ENCODE results near the gene DKKL1.
"Not testable (repeated sequence)": the region's sequence is repeated elsewhere in the genome, so short reads cannot be mapped to it uniquely, and the experiment has no call there.

Gene DKKL1

DNA sequence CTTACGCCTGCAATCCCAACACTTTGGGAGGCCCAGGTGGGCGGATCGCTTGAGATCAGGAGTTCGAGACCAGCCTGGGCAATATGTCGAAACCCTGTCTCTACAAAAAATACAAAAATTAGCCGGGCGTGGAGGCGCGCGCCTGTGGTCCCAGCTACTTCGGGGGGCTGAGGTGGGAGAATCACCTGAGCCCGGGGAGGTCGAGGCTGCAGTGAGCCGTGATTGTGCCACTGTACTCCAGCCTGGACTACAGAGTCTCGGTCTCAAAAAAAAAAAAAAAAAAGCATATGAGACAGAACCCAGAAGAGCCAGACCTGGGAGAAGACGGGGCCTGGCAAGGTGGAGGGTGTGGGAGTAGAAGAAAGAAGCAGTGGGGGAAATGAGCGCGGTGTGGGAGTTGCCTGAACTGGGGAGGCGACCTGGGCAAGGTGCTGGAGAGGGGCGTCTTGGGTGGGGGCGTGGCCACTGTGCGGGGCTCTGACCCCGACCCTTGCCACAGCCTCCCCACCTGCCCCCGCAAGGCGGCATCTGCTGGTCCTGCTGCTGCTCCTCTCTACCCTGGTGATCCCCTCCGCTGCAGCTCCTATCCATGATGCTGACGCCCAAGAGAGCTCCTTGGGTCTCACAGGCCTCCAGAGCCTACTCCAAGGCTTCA is 533 bp downstream of the DKKL1 start:
- Histone ChIP-seq H2AFZ (ENCODE audit: low read depth) (peak overlapping the region; percentile 67; the same call in 1 of the 2 replicates), H3K4me3 (IDR thresholded peaks at IDR 0.05; ENCODE audit: insufficient read depth, low read depth, low read length) (no peak overlapping the region), H3K4me2 (peak overlapping the region; percentile 83), H3K36me3 (ENCODE audit: insufficient read depth) (no peaks in the 10 kb centered on the region), H3K9ac (no peak overlapping the region), H3K27me3 (ENCODE audit: insufficient read depth, low read depth) (peaks cover 76% of the 10 kb centered on the region), H3K27ac (no peak overlapping the region), H3K79me2 (ENCODE audit: insufficient read depth, low read depth) (no peaks in the 10 kb centered on the region), H3K4me1 (ENCODE audit: low read depth, poor library complexity, severe bottlenecking) (peaks cover 13% of the 10 kb centered on the region), H4K20me1 (ENCODE audit: insufficient read depth) (no peaks in the 10 kb centered on the region)
- TF ChIP-seq, protein P1, sequence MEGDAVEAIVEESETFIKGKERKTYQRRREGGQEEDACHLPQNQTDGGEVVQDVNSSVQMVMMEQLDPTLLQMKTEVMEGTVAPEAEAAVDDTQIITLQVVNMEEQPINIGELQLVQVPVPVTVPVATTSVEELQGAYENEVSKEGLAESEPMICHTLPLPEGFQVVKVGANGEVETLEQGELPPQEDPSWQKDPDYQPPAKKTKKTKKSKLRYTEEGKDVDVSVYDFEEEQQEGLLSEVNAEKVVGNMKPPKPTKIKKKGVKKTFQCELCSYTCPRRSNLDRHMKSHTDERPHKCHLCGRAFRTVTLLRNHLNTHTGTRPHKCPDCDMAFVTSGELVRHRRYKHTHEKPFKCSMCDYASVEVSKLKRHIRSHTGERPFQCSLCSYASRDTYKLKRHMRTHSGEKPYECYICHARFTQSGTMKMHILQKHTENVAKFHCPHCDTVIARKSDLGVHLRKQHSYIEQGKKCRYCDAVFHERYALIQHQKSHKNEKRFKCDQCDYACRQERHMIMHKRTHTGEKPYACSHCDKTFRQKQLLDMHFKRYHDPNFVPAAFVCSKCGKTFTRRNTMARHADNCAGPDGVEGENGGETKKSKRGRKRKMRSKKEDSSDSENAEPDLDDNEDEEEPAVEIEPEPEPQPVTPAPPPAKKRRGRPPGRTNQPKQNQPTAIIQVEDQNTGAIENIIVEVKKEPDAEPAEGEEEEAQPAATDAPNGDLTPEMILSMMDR (conservative IDR thresholded peaks at IDR 0.05; ENCODE audit: low read depth, low read length): no peak

DNA sequence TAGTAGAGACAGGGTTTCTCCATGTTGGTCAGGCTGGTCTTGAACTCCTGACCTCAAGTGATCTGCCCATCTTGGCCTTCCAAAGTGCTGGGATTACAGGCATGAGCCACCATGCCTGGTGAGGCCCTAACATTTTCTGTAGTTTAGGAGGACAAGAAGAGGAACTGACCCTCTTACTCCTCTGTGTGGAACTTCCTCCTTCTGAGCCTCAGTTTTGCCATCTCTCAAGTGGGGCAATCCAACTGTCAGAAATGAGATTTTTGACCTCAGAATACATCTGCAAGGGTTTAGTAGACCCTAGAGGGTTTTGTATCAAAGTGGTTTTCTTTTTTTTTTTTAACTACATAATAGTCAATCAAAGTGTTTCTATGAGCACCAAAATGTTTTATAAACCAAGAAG is 2.4 kb downstream of the DKKL1 start:
- H2AFZ ChIP-seq (ENCODE audit: low read depth): no peak overlapping the region
- H3K27me3 ChIP-seq (ENCODE audit: insufficient read depth, low read depth): peaks cover 76% of the 10 kb centered on the region
- no peaks in the 10 kb centered on the region for H3K79me2 ChIP-seq (ENCODE audit: insufficient read depth, low read depth)
- no peak overlapping the region for H3K4me2 ChIP-seq
- H3K4me3 ChIP-seq (IDR thresholded peaks at IDR 0.05; ENCODE audit: insufficient read depth, low read depth, low read length): no peak overlapping the region
- H3K9ac ChIP-seq: no peak overlapping the region
- TF ChIP-seq, protein P1 (conservative IDR thresholded peaks at IDR 0.05; ENCODE audit: low read depth, low read length): no peak
- H4K20me1 ChIP-seq (ENCODE audit: insufficient read depth): no peaks in the 10 kb centered on the region
- H3K4me1 ChIP-seq (ENCODE audit: low read depth, poor library complexity, severe bottlenecking): peaks cover 13% of the 10 kb centered on the region
- no peak overlapping the region for H3K27ac ChIP-seq
- no peaks in the 10 kb centered on the region for H3K36me3 ChIP-seq (ENCODE audit: insufficient read depth)

DNA sequence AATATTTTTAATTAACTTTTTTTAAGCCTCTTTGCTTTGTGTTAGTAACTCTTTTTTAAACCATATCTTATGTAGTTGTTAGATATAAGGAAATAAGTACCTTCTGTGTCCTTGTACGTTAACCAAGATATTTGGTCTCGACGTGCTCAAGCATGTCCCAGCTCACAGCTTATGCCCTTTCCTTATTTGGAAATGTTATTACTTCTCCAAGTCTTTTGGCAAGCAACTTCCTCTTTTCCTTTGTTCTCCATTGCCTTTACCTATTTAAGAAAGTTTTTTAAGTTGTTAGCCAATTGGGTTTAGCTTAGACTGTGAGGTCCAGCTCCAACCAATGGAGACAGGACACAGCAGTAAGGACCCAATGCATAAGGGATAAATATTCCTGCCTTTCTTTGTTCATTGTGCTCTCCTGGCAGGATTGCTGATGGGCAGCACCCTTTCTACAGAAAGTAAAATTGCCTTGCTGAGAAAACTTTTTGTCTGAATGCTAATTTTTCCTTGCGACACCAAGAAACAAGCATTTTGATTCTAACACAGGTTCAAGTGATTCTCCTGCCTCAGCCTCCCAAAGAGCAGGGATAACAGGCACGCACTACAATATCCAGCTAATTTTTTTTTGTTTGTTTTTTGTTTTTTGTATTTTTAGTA is 5.2 kb downstream of the DKKL1 start:
- Histone ChIP-seq H3K9ac (no peak overlapping the region), H3K4me2 (no peak overlapping the region), H3K4me1 (ENCODE audit: low read depth, poor library complexity, severe bottlenecking) (peaks cover 4% of the 10 kb centered on the region), H3K4me3 (IDR thresholded peaks at IDR 0.05; ENCODE audit: insufficient read depth, low read depth, low read length) (no peak overlapping the region), H3K79me2 (ENCODE audit: insufficient read depth, low read depth) (no peaks in the 10 kb centered on the region), H3K36me3 (ENCODE audit: insufficient read depth) (no peaks in the 10 kb centered on the region), H3K27me3 (ENCODE audit: insufficient read depth, low read depth) (peaks cover 64% of the 10 kb centered on the region), H3K27ac (no peak overlapping the region), H2AFZ (ENCODE audit: low read depth) (no peak overlapping the region), H4K20me1 (ENCODE audit: insufficient read depth) (no peaks in the 10 kb centered on the region)
- TF ChIP-seq, protein P1 (conservative IDR thresholded peaks at IDR 0.05; ENCODE audit: low read depth, low read length): no peak

DNA sequence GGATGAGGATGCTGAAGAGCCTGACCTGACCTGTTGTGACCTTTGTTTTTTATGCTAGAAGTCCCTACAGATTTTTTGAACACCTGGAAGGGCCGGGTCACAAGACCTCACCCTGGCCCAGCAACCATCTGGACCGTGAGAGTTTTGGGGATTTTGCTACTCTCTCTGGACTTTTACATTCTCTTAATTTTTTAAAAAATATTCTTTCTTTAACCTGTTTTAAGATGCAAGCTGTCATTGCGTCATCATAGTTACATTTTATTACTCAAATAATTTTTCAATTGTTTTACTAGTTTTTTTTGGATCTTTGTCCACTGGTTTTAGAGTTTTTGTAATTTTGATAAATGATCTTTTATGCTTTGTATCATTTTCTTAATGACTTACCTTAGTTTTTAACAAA is 7.5 kb downstream of the DKKL1 start:
- H3K36me3 ChIP-seq (ENCODE audit: insufficient read depth): no peaks in the 10 kb centered on the region
- TF ChIP-seq, protein P1 (conservative IDR thresholded peaks at IDR 0.05; ENCODE audit: low read depth, low read length): no peak
- H4K20me1 ChIP-seq (ENCODE audit: insufficient read depth): no peaks in the 10 kb centered on the region
- H3K4me2 ChIP-seq: no peak overlapping the region
- no peak overlapping the region for H3K27ac ChIP-seq
- no peak overlapping the region for H2AFZ ChIP-seq (ENCODE audit: low read depth)
- peaks cover 72% of the 10 kb centered on the region for H3K27me3 ChIP-seq (ENCODE audit: insufficient read depth, low read depth)
- no peak overlapping the region for H3K4me3 ChIP-seq (IDR thresholded peaks at IDR 0.05; ENCODE audit: insufficient read depth, low read depth, low read length)
- H3K4me1 ChIP-seq (ENCODE audit: low read depth, poor library complexity, severe bottlenecking): peaks cover 4% of the 10 kb centered on the region
- no peaks in the 10 kb centered on the region for H3K79me2 ChIP-seq (ENCODE audit: insufficient read depth, low read depth)
- H3K9ac ChIP-seq: no peak overlapping the region

DNA sequence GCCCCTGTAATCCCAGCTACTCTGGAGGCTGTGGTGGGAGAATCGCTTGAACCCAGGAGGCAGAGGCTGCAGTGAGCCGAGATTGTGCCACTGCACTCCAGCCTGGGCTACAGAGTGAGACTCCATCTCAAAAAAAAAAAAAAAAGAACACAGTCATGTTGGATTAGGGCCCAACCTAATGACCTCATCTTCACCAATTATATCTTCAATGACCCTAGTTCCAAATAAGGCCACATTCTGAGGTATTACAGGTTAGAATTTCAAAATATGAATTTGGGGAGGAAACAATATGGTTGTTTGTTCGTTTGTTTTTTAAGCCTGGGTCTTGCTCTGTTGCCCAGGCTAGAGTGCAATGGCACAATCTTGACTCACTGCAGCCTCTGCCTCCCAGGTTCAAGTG is 9.5 kb downstream of the DKKL1 start:
- H4K20me1 ChIP-seq (ENCODE audit: insufficient read depth); H3K9ac ChIP-seq; H3K4me2 ChIP-seq; H3K27ac ChIP-seq; H3K36me3 ChIP-seq (ENCODE audit: insufficient read depth); H2AFZ ChIP-seq (ENCODE audit: low read depth); H3K79me2 ChIP-seq (ENCODE audit: insufficient read depth, low read depth); H3K4me3 ChIP-seq (IDR thresholded peaks at IDR 0.05; ENCODE audit: insufficient read depth, low read depth, low read length); H3K4me1 ChIP-seq (ENCODE audit: low read depth, poor library complexity, severe bottlenecking): not testable (repeated sequence)
- peaks cover 81% of the 10 kb centered on the region for H3K27me3 ChIP-seq (ENCODE audit: insufficient read depth, low read depth)
